Measurements from ENCODE around the gene TSC2.
"Not testable (repeated sequence)": the region's sequence is repeated elsewhere in the genome, so short reads cannot be mapped to it uniquely, and the experiment has no call there.

The TSC2 gene

DNA sequence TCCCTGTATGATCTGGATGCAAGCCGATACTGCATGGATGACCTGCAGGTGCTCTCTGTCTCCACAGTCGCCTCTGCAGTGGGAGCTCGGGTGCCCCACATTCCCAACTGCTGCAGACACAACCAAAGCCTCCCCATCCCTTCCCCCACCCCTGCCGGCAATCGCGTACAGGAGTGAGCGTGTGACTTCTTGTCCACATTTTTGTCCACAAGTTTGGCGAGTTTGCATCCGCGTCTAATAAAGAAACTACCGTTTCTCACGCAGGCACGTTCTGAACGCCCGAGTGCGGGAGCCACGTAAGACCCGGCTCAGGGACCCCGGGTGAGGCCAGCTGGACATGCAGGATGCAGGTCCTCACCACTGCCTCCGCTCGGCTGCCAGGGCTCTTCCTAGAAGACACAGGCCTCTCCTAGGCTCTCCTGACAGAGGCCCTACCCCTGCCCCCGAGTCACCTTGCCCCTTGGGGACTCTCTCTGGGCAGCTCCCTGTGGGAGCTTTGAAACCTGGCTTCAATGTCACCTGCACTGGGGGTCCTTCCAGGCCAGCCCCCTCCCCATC lies 82.2 kb downstream of the TSC2 start:
- not testable (repeated sequence) for H3K27ac ChIP-seq (ENCODE audit: low read depth, low read length, poor library complexity, severe bottlenecking); H4K20me1 ChIP-seq (ENCODE audit: insufficient read depth, low read length); H3K9me3 ChIP-seq (ENCODE audit: low read length); H3K9me2 ChIP-seq (ENCODE audit: low read depth, low read length); H3F3A ChIP-seq (ENCODE audit: insufficient read depth, low read length); H3K36me3 ChIP-seq (ENCODE audit: insufficient read depth, low read length); H2AFZ ChIP-seq (ENCODE audit: low read length); H3K4me3 ChIP-seq (ENCODE audit: low read depth, low read length, poor library complexity, severe bottlenecking); H3K79me2 ChIP-seq (ENCODE audit: insufficient read depth, low read length); H3K9ac ChIP-seq (ENCODE audit: low read length); H3K27me3 ChIP-seq (ENCODE audit: insufficient read depth, low read length); H3K4me2 ChIP-seq (ENCODE audit: low read length)
- H3K4me1 ChIP-seq (ENCODE audit: insufficient read depth, low read length, severe bottlenecking) = peaks cover 10% of the 10 kb centered on the region

DNA sequence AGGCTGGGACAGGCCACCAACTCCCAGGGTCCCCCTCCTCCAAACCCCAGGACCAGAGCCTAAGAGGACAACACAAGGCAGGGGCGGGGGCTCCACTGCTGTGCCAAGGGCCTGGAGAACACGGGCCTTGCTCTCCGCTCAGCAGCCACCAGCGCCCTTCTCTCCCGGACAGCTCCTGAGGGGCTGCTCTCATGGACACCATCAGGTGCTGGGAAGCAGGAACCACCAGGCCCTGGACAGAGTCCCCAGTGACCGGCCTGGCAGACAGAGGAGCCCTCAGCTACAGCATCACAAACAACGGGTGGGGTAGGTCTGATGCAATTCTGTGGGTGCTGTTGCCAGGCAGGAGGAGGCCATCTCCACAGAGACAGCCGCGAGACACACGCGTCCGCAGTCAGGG lies 86.0 kb downstream of the TSC2 start:
- H3K9ac ChIP-seq (ENCODE audit: low read length); H3K27me3 ChIP-seq (ENCODE audit: insufficient read depth, low read length); H3K79me2 ChIP-seq (ENCODE audit: insufficient read depth, low read length); H3K9me3 ChIP-seq (ENCODE audit: low read length); H3K4me3 ChIP-seq (ENCODE audit: low read depth, low read length, poor library complexity, severe bottlenecking); H3K27ac ChIP-seq (ENCODE audit: low read depth, low read length, poor library complexity, severe bottlenecking); H4K20me1 ChIP-seq (ENCODE audit: insufficient read depth, low read length); H3F3A ChIP-seq (ENCODE audit: insufficient read depth, low read length); H3K4me1 ChIP-seq (ENCODE audit: insufficient read depth, low read length, severe bottlenecking); H3K36me3 ChIP-seq (ENCODE audit: insufficient read depth, low read length); H3K4me2 ChIP-seq (ENCODE audit: low read length); H2AFZ ChIP-seq (ENCODE audit: low read length); H3K9me2 ChIP-seq (ENCODE audit: low read depth, low read length): not testable (repeated sequence)

DNA sequence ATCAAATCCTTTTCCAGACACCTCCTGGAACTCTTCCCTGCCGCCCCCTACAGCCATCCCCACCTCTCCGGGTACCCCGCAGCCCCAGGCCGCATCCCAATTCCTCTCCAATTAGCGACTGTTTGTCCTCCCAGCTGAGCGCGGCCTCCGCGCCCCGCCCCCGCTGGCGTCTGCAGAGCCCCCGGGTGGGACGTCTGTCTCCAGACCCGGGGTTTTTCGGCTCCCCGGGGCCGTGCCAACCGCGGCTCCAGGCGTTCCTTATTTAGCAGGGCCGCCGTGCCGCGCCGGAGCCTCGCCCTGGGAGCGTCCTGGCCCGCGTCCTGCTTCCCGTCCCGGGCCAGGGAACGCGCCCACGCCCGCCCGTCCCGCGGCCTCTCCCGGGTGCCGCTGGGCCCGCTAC lies 87.3 kb downstream of the TSC2 start:
- not testable (repeated sequence) for H3K4me1 ChIP-seq (ENCODE audit: insufficient read depth, low read length, severe bottlenecking); H3K9me3 ChIP-seq (ENCODE audit: low read length); H3K36me3 ChIP-seq (ENCODE audit: insufficient read depth, low read length); H3K27ac ChIP-seq (ENCODE audit: low read depth, low read length, poor library complexity, severe bottlenecking); H3K9me2 ChIP-seq (ENCODE audit: low read depth, low read length); H3K27me3 ChIP-seq (ENCODE audit: insufficient read depth, low read length); H2AFZ ChIP-seq (ENCODE audit: low read length); H4K20me1 ChIP-seq (ENCODE audit: insufficient read depth, low read length); H3F3A ChIP-seq (ENCODE audit: insufficient read depth, low read length); H3K79me2 ChIP-seq (ENCODE audit: insufficient read depth, low read length)
- Histone ChIP-seq H3K9ac (ENCODE audit: low read length) (peak overlapping the region; percentile 47; the same call in 1 of the 2 replicates), H3K4me2 (ENCODE audit: low read length) (peak overlapping the region; percentile 57; the same call in 1 of the 2 replicates), H3K4me3 (ENCODE audit: low read depth, low read length, poor library complexity, severe bottlenecking) (peak overlapping the region; percentile 61)

GRCh38 chr16:2135770-2136490 lies 88.1 kb downstream of the TSC2 start, which contains the start of gene PKD1:
PKD1 (minus strand) TSS chr16:2135898; CDS start chr16:2135689, 209 bp downstream.
- not testable (repeated sequence) for H3K27me3 ChIP-seq (ENCODE audit: insufficient read depth, low read length); H3K4me1 ChIP-seq (ENCODE audit: insufficient read depth, low read length, severe bottlenecking); H3K27ac ChIP-seq (ENCODE audit: low read depth, low read length, poor library complexity, severe bottlenecking); H3K79me2 ChIP-seq (ENCODE audit: insufficient read depth, low read length); H3K9me2 ChIP-seq (ENCODE audit: low read depth, low read length); H3K9me3 ChIP-seq (ENCODE audit: low read length); H3F3A ChIP-seq (ENCODE audit: insufficient read depth, low read length); H4K20me1 ChIP-seq (ENCODE audit: insufficient read depth, low read length); H2AFZ ChIP-seq (ENCODE audit: low read length); H3K36me3 ChIP-seq (ENCODE audit: insufficient read depth, low read length)
- Histone ChIP-seq H3K4me3 (ENCODE audit: low read depth, low read length, poor library complexity, severe bottlenecking) (peak within 1 kb of the TSS; percentile 62), H3K9ac (ENCODE audit: low read length) (peak within 1 kb of the TSS; percentile 70), H3K4me2 (ENCODE audit: low read length) (peak within 1 kb of the TSS; percentile 83)
